BJ (cell line): ENCODE data around the gene OGDH. TPM values are rescaled to one million over a fixed set of nuclear protein-coding genes. Genes with fewer than 3 reads are reported as not detected.

Experiments used
- CTCF ChIA-PET: fragments of 350-600 bp; formaldehyde crosslinking; extraction: SDS; loops from one replicate; lab custom pipeline; 2021; ENCODE audit warnings: antibody characterized with exemption, inconsistent platforms; lab: Yijun Ruan, JAX
- POLR2A ChIA-PET: fragments of 300-600 bp; sonication (Branson Sonifier 250); formaldehyde crosslinking; extraction: SDS; loops from one replicate; lab custom pipeline; 2021; ENCODE audit warnings: antibody characterized with exemption; lab: Charles Lee
- DNase-seq: peaks from one replicate; pipeline ENCODE4 v3.0.0-alpha.2; 2011; ENCODE audit warnings: low read depth
- H3K27me3 ChIP-seq: 2 replicates; pipeline ENCODE4 v1.6.0; 2011; ENCODE audit warnings: low read length; ENCODE audit not compliant: control insufficient read depth, insufficient read depth
- H3K36me3 ChIP-seq: 2 replicates; pipeline ENCODE4 v1.5.1; 2011; ENCODE audit warnings: low read length; ENCODE audit not compliant: control insufficient read depth, insufficient read depth
- H3K4me3 ChIP-seq: 2 replicates; pipeline ENCODE4 v1.5.1; 2011; ENCODE audit warnings: low read depth, mild to moderate bottlenecking, control low read depth, low read length
- CTCF ChIP-seq: IDR thresholded peaks from 2 replicates; pipeline ENCODE4 v1.5.1; 2011; ENCODE audit warnings: low read depth, mild to moderate bottlenecking, control low read depth, inconsistent platforms, low read length, moderate library complexity; ENCODE audit not compliant: insufficient read depth
- polyA plus RNA-seq: library from polyadenylated mRNA; depleted of rRNA; stranded (reverse); fragments of >200 nt; gene quantifications from 2 replicates; pipeline ENCODE4 v1.2.3, GENCODE V29; 2011

Gene OGDH
- polyA plus RNA-seq, 1 experiment: 51.3 TPM

DNA sequence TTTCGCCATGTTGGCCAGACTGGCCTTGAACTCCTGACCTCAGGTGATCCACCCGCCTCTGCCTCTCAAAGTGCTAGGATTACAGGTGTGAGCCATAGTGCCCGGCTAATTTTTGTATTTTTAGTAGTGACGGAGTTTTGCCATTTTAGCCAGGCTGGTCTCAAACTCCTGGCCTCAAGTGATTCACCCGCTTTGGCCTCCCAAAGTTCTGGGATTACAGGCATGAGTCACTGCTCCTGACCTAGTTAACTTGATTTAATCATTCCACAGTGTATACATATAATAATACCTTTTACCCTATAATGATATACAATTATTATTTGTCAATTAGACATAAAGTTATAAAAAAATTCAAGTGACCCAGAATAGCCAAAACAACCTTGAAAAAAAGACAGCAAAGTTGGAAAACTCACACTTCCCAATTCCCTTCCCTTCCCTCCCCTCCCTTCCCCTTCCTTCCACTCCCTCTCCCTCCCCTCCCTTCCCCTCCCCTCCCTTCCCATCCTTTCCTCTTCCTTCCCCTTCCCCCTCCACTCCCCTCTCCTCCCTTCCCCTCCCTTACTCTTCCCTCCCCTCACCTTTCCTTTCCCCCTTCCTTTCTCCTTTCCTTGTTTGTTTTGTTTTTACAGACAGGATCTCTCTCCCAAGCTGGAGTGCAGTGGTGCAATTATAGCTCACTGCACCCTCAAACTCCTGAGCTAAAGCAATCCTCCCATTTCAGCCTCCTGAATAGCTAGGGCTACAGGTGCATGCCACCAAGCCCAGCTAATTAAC is 127.5 kb downstream of the OGDH start:
- no peaks in the 10 kb centered on the region for H3K27me3 ChIP-seq
- H3K36me3 ChIP-seq: no peaks in the 10 kb centered on the region
- ChIA-PET CTCF (interaction anchor here (0.7 kb wide), 1 partner anchor 280 kb away, joined by 3 read pairs; no protein-coding TSS in a partner anchor), POLR2A (interaction anchor here (0.6 kb wide), 1 partner anchor 36 kb away, joined by 5 read pairs; no protein-coding TSS in a partner anchor)
- DNase-seq: no peak
- no peak for TF ChIP-seq CTCF
- no peak overlapping the region for H3K4me3 ChIP-seq

DNA sequence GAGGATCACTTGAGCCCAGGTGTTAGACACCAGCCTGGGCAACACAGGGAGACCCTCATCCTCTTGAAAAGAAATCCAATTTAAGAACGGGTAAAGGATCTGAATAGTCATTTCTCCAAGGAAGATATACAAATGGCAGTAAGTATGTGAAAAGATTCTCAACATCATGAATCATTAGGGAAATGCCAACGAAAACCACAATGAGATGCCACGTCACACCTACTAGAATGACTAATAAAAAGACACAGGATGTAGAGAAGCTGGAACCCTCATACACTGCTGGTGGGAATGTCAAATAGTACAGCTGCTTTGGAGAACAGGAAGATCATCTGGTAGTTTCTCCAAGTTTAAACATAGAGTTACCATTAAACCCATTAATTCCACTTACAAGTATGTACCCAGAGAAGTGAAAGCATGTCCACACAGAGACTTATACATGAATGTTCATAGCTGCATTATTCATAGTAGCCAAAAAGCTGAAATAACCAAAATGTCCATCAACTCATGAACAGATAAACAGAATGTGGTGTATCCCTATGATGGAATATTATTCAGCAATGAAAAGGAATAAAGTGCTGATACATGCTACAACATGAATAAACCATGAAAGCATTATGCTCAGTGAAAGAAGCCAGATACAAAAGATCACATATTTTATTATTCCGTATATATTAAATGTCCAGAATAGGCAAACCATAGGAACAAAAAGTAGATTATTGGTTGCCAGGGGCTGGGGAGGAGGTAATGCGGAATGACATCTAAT is 129.2 kb downstream of the OGDH start:
- CTCF ChIA-PET: interaction anchor here (0.6 to 1.5 kb wide), 4 partner anchors 12 to 102 kb away, joined by 3 to 4 read pairs (median 3); no protein-coding TSS in a partner anchor
- DNase-seq: peak; percentile 93
- Histone ChIP-seq H3K36me3 (no peaks in the 10 kb centered on the region), H3K4me3 (no peak overlapping the region), H3K27me3 (no peaks in the 10 kb centered on the region)
- POLR2A ChIA-PET: no interaction called here
- TF ChIP-seq CTCF: no peak

DNA sequence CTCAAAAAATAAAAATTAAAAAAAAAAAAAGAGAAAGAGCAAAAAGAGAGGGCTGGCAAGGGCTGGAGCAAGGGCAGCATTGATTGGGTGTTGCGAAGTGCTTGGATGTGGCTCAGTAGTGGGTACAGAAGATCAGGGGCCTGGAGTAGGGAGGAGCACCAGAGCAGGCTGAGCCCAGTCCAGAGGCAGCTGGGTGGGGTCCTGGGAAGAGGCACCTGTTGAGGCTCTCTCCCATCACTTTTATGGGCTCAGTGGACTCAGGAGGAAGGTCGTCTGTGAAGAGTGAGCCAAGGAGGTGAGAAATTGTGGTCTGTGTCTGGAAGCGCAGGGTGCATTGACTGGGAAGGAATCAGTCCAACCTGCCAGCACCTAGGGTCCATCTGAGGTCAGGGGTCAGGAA is 130.5 kb downstream of the OGDH start:
- TF ChIP-seq CTCF: no peak
- CTCF ChIA-PET: no interaction called here
- Histone ChIP-seq H3K27me3 (no peaks in the 10 kb centered on the region), H3K4me3 (no peak overlapping the region), H3K36me3 (no peaks in the 10 kb centered on the region)
- no peak for DNase-seq
- POLR2A ChIA-PET: no interaction called here

DNA sequence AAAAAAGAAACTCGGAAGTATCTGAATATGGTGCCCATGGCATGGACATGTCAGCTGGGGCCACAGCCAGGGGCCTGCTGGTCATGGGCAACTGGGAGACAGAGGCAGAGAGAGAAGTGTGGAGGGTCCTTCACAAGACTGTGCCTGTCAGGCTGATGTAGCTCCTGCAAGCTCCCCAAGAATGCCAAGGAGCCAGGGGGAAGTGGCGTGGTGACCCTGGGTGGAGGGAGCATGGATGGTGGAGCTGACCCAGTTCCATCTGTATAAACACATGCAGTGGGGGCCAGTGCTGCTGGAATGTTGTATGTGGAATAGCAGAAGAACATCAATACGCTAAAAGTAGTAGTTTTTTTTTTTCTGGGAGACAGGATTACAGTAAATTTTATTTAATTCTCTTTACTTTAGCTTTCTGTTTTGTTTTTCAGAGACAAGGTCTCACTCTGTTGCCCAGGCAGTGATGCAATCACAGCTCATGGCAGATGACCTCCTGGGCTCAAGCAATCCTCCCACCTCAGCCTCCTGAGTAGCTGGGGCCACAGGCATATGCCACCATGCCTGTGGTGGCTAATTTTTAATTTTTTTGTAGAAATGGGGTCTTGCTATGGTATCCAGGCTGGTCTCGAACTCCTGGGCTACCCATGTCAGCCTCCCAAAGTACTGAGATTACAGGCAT is 131.8 kb downstream of the OGDH start:
- H3K36me3 ChIP-seq: no peaks in the 10 kb centered on the region
- DNase-seq: no peak
- H3K27me3 ChIP-seq: no peaks in the 10 kb centered on the region
- TF ChIP-seq CTCF: no peak
- H3K4me3 ChIP-seq: no peak overlapping the region
- ChIA-PET CTCF (interaction anchor here (0.7 kb wide), 1 partner anchor 131 kb away, joined by 4 read pairs; no protein-coding TSS in a partner anchor), POLR2A (no interaction called here)
